DMS79 treated with DMSO at 0.1 percent for 48 hours (cell line): ENCODE measurements around the gene ABHD2.

ENCODE experiments used
- DNase-seq: peaks from one replicate; lab custom pipeline; 2025; lab: John Stamatoyannopoulos, UW

The ABHD2 gene

GRCh38 chr15:89098281-89098680 lies 10.0 kb downstream of the ABHD2 start:
- DNase-seq: no peak

DNA sequence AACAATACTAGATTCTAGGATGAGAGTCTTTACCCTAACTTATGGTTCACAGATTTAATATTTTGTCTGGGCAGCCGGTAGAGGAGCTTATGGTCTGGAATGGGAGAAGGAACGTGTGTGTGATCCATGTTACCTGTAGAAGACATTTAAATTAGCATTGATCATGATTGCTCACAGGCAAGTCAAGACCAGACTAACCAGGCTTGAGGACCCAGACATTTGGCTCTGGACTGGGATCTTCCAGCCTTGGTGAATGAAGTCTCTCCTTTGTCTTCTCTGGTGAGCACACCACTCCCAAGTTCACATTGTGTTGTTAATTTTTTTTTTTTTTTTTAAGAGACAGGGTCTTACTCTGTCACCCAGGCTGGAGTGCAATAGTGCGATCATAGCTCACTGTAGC lies 11.7 kb downstream of the ABHD2 start:
- no peak for DNase-seq

GRCh38 chr15:89101302-89102193 lies 13.3 kb downstream of the ABHD2 start:
- DNase-seq: no peak

- no peak for DNase-seq
Measured at GRCh38 chr15:89103481-89104171, 15.4 kb downstream of the ABHD2 start.

DNA sequence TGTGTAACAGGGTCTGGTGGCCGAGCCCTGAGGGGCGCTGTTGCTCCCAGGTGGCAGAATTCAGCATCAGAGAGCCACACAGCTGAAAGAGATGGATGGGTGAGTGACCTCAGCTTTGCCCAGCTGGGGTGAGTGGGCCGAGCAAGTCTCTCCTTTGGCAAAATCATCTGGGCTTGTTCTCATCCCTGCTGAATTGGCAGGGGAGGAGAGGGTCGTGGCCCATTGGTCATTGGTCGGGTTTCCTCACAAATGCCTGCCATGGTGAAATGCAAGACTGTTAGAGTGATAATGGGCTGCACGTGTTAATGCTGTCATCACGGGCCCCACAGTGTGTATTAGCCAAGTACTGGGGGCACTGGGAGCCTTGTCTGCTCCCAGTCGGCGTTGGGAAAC lies 15.9 kb downstream of the ABHD2 start:
- DNase-seq: no peak

DNA sequence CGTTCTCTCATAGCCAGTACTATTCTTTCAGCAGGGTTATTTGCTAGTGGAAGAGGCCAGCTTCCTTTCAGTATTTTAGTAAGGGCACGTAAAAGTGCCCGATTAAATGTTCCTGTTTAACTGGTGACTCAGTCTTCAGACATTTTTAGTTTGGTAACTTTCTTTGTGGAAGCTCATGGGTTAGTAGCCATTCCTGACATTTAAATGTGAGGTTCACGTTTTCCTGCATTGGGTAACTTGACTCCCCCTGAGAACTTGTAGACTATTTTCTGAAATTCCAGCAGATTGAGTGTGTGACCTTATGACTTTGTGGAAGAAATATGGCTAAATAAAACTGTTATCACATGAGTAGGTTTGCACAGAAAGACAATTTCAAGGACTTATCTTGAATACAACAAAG lies 16.9 kb downstream of the ABHD2 start:
- DNase-seq: no peak

GRCh38 chr15:89106200-89106599 lies 17.9 kb downstream of the ABHD2 start:
- no peak for DNase-seq

- DNase-seq: no peak
Measured at GRCh38 chr15:89107984-89108383, 19.7 kb downstream of the ABHD2 start.

DNA sequence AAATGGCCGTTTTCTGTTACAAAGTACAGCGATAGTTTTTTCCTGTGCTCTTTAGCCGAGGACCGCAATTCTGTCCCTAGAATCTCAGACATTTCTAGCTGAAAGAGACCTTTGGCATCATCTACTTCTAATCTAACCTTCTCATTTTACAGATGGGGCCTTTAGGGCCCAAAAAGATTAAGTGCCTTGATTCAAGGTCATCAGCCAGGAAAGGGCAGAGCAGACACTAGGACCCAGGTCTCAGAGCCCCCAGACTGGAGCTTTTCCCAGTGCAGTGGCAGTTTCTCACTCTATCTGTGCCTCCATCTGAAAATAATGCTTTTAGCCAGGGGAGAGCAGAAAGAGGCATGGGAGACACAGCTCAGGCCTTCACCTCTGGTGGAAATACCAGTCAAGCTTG lies 20.6 kb downstream of the ABHD2 start:
- DNase-seq: no peak

GRCh38 chr15:89109238-89109637 lies 21.0 kb downstream of the ABHD2 start:
- DNase-seq: no peak

GRCh38 chr15:89110060-89110459 lies 21.8 kb downstream of the ABHD2 start:
- no peak for DNase-seq

DNA sequence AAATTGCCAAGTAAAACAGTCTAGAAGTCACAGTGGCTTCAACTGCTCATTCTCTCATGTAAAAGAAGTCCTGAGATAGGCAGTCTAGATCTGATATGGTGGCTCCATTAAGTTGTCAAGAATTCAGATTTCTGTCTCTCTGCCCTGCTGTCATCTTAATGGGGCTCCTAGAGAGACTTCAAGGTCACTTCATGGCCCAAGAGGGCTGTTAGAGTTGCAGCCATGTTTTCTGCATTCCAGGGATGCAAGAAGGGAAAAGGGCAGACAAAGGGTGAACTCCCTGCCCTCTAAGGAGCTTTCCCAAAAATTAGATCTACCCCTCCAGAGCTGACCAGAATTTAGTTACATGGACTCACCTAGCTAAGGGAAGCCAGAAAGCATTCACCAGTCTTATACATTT lies 23.1 kb downstream of the ABHD2 start:
- no peak for DNase-seq

- no peak for DNase-seq
Measured at GRCh38 chr15:89111961-89112340, 23.7 kb downstream of the ABHD2 start.

- no peak for DNase-seq
Measured at GRCh38 chr15:89112341-89112971, 24.2 kb downstream of the ABHD2 start.

- no peak for DNase-seq
Measured at GRCh38 chr15:89113296-89114024, 25.2 kb downstream of the ABHD2 start.

DNA sequence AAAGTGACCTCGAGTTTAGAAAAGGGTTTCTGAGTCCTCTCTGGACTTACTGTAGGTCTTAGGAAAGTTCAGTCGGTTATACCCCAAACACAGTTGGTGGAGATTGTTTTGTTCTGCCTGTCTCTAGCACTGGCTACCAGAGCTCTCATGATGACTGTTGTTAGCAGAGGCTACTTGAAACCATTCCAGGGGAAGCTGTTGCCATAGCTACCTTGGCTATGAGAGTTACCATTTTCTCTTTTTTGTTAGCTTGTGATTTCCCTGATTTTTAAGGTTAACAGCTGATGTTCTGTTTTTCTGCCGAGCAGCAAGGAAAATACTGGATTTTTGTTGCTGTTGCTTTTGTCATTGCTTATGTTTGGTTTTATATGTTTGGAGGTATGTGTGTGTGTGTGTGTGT lies 26.7 kb downstream of the ABHD2 start:
- DNase-seq: peak; percentile 39

DNA sequence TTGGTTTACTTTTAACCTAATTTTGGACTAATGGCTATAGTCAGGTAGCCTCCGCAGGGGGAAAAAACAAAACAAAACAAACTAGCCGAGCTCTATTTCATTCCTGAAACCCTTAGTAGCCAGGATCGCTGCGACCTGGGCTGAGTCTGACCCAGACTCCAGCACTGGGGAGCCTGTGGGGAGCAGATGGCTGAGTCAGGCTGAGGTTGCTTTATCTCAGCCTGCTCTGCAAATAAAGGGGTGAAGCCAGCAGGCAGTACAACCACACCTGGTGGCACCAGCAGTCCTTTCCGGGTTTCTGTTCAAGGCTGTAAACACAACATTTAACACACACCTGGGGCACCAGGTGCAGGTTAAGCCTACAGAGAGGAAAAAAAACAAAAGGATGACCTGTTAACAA lies 27.3 kb downstream of the ABHD2 start:
- DNase-seq: peak; percentile 46

DNA sequence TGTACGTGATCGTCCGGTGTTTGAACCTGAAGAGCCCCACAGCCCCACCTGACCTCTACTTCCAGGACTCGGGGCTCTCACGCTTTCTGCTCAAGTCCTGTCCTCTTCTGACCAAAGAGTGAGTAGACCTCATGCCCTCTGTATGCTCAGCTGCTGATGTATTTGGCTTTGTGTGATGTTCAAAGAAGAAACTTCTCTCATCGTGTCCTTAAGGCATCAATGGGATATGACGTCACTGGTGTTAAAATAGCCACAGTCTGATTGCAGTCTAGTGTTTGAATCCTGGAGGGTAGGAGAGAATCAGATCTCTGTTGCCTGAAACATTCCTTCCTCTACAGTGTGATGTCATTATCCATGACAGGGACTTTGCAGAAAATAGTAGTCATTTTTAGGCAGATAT lies 28.1 kb downstream of the ABHD2 start:
- peak; percentile 28 for DNase-seq

DNA sequence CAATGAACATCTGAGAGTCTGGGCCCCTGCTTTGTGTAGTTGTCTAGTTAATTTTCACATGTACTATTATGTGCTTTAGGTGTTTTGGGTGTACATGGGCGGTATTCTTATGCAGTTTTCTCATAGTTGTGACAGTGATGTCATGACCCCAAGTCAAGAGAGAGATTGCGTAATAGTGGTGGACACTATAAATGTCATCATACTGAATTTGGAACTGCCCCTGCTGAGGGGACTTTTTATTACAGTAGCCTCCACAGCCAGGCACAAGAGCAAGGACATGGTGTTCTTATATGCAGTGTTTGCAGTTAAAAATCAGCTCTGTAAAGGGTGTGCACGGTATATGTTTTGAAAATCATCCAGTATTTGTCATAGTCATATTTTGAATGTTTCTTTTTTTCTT lies 29.5 kb downstream of the ABHD2 start:
- DNase-seq: no peak

GRCh38 chr15:89118481-89118989 lies 30.3 kb downstream of the ABHD2 start:
- DNase-seq: no peak

- DNase-seq: no peak
Measured at GRCh38 chr15:89119489-89120478, 31.5 kb downstream of the ABHD2 start.
